ENCODE measurements around the gene AMBP. TPM values are rescaled to one million over a fixed set of nuclear protein-coding genes. Genes with fewer than 3 reads are reported as not detected.
A peak's percentile ranks its signal among the peaks of the same experiment; 100 is the strongest.

AMBP gene
- total RNA-seq, 1 donor from 2014 or later, result not detected

- no peak overlapping the region for H3K4me3 ChIP-seq (ENCODE audit: low read depth, low read length)
- TF ChIP-seq CTCF (conservative IDR thresholded peaks at IDR 0.05; ENCODE audit: low read depth, low read length), result no peak
- no peak for DNase-seq (ENCODE audit: low read depth)
These were observed 34.2 kb upstream of the AMBP start for GRCh38 chr9:114112325-114112724.

DNA sequence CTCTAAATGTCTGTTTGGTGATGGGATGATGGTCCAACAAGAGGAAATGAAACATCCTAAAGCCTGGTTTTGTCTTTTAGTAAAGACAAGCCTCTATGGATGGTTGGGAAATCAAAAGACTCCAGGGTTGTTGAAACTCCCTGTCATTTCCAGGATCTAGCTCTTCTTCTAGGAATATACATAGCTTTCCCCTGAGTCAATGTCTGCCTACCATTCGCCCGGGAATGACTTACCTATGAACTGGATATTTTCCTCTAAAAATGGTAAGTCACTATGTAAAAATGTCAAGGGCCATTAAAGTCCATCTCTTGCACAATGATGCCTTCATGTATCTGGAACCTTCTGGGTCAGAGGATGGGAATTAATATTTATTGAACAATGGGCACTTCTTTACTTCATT, 32.1 kb upstream of the AMBP start:
- no peak overlapping the region for H3K4me3 ChIP-seq (ENCODE audit: low read depth, low read length)
- no peak for TF ChIP-seq CTCF (conservative IDR thresholded peaks at IDR 0.05; ENCODE audit: low read depth, low read length)
- peak; percentile 95 for DNase-seq (ENCODE audit: low read depth)

- TF ChIP-seq CTCF (conservative IDR thresholded peaks at IDR 0.05; ENCODE audit: low read depth, low read length), result no peak
- DNase-seq (ENCODE audit: low read depth), result no peak
- H3K4me3 ChIP-seq (ENCODE audit: low read depth, low read length), result no peak overlapping the region
These were observed 31.0 kb upstream of the AMBP start for GRCh38 chr9:114109124-114109523.

DNA sequence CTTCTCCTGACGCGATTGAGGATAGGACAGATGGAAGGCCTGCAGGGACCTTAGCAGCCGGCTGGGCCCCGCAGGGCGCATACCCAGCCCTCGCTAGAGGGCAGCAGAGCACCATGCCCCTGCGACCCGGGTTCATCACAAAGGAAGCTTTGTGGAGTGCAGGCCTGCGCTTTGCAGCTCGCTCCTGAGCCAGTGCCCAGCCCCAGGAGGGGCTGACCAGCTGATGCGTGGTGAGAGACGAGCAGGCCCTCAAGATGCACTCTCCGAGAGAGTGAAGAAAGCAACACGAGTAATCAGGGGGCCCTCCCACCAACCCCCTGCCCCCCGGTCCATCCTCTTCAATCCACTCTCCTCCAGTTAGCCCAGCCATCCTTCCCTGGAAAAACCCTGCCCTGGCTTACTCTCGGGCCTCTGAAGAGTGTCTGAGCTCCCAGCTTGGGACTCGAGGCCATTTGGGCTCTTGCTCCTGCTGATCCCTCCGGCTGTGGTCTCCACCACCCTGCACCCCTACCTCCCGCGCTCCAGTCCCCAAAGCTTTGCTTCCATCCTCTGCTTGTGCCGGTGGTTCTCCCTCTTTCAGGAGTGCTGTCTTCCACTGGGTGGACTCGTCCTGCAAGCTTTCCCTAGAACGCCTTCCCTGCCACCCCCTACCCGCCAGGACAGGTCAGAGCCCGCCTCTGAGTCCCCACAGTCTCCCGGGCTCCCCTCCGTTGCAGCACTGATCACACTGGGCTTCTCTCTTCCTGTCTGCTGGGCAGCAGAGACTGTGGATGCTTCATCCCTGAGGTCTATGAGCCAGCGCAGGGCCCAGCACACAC, 30.1 kb upstream of the AMBP start:
- DNase-seq (ENCODE audit: low read depth), result no peak
- no peak overlapping the region for H3K4me3 ChIP-seq (ENCODE audit: low read depth, low read length)
- TF ChIP-seq CTCF (conservative IDR thresholded peaks at IDR 0.05; ENCODE audit: low read depth, low read length), result peak; percentile 98

GRCh38 chr9:114107286-114108001, 29.3 kb upstream of the AMBP start:
- H3K4me3 ChIP-seq (ENCODE audit: low read depth, low read length), result no peak overlapping the region
- no peak for DNase-seq (ENCODE audit: low read depth)
- TF ChIP-seq CTCF (conservative IDR thresholded peaks at IDR 0.05; ENCODE audit: low read depth, low read length), result no peak

GRCh38 chr9:114105236-114105635, 27.1 kb upstream of the AMBP start:
- TF ChIP-seq CTCF (conservative IDR thresholded peaks at IDR 0.05; ENCODE audit: low read depth, low read length), result no peak
- H3K4me3 ChIP-seq (ENCODE audit: low read depth, low read length), result no peak overlapping the region

More at GRCh38 chr9:114105236-114105635, 27.1 kb upstream of the AMBP start:
- DNase-seq (ENCODE audit: low read depth), result no peak
